HG02571 (cell line): ENCODE measurements around the gene C17orf107.
"Not testable (repeated sequence)": the region's sequence is repeated elsewhere in the genome, so short reads cannot be mapped to it uniquely, and the experiment has no call there.

Source experiments
- ATAC-seq: cut with Tn5 transposase; IDR thresholded peaks from one replicate; pipeline ENCODE4 v1.9.1; 2021; ENCODE audit warnings: mild to moderate bottlenecking, moderate library complexity; ENCODE audit not compliant: unreplicated experiment

C17orf107 gene

GRCh38 chr17:4898927-4899326 is 409 bp upstream of the C17orf107 start:
- ATAC-seq, result no peak

DNA sequence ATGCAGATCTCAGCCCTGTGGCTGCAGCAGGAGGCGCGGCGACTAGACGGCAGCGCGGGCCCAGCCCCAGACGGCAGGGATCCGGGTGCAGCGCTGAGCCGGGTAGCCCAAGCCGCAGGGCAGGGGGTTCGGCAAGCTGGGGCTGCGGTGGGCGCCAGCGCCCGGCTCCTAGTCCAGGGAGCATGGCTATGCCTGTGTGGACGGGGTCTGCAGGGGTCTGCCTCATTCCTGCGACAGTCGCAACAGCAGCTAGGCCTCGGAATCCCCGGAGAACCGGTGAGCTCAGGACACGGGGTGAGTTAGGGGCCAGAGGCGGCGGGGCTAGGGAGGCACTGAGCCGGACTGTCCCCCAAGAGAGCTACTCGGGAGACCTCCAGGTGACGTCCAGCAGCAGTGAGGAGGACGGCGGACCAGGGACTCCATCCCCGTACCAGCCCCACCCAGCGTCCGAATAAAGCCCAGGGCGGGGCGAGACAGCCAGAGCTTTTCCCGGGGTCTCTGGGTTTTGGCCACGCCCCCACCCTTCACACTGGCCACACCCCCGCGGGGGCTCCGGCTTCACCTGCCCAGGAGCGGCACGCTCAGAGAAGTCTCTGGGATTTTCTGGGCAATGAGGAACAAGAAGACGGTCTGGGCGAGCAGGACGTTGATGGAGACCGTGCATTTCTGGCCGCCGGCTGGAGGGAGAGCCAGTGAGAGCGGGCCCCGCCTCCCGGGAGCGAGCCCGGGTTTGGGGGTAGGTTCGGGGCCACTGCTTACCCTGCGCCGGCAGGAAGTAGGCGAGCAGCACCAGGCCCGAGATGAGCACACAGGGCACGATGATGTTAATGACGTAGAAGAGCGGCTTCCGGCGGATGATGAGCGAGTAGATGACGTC is 1.1 kb downstream of the C17orf107 start:
- no peak for ATAC-seq

DNA sequence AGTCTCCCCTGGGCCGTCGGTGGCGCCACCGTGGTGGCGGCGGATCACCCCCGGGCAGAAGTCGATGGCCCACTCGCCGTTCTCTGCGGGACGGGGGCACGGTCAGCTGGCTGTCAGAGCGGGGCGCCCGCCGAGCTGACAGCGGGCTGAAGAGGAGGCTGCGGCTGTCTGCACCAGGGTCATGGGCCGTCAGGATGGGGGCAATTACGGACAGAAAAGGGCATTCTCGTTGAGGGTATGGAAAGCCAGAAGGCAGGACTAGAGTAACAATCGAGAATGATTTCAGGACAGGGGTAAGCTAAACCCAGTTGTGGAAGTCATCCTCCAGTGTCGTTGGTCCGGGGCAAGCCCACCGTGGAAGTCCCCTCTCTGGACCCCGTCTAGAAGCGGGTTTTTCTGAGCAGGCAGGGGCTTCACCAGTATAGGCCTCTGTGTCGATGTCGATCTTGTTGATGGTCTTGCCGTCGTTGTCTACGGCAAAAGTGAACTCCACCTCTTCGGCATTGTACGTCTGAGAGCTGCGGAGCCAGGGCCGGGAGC is 1.8 kb downstream of the C17orf107 start:
- no peak for ATAC-seq

DNA sequence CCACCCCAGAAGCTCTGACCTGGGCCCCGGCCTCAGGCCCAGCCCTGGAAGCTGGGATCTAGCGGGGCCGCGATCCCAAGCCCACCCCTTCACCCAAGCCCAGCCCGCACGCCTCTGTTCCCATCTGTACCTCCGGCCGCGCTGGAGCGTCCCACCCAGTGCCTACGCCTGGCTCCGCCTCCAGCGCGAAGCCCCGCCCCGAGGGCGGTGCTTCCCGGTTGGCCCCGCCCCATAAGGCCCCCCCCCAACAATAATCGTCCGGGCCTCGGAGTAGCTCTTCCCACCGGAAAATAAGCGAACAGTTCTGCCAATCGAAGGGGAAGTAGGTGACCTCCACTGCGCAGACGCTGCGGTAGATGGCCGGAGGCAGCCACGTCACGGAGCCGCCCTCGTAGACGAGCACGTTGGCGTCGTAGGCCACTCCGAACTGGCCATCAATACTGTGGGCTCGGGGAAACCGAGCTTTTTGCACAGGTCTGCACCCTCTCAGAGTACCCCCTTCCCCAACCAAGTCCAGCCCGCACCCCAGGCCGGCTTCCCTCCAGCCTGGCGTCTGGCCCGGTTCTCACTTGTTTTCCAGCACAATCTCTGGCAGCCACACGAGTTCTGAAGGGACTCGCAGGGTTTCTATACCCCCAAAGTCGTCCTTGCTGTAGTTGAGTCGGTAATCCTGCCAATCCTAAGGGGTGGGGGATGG is 2.5 kb downstream of the C17orf107 start:
- no peak for ATAC-seq

DNA sequence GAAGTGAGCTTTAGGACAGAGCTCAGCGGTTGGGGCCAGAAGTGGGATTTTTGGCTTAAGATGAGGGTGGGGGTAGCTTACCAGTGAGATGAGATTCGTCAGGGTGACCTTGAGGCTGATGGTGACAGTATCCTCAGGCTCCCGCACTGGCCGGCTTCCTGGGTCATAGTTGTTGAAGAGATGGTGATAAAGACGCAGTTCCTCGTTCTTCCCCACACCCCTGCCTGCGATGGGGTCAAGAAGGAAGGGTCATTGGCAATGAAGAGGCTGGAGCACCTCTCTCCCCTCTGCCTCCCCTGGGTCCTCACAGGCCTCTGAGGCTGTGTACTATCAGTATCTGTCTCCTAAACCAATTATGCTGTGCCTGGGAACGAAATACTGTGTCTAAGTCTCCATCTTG is 3.2 kb downstream of the C17orf107 start:
- no peak for ATAC-seq

DNA sequence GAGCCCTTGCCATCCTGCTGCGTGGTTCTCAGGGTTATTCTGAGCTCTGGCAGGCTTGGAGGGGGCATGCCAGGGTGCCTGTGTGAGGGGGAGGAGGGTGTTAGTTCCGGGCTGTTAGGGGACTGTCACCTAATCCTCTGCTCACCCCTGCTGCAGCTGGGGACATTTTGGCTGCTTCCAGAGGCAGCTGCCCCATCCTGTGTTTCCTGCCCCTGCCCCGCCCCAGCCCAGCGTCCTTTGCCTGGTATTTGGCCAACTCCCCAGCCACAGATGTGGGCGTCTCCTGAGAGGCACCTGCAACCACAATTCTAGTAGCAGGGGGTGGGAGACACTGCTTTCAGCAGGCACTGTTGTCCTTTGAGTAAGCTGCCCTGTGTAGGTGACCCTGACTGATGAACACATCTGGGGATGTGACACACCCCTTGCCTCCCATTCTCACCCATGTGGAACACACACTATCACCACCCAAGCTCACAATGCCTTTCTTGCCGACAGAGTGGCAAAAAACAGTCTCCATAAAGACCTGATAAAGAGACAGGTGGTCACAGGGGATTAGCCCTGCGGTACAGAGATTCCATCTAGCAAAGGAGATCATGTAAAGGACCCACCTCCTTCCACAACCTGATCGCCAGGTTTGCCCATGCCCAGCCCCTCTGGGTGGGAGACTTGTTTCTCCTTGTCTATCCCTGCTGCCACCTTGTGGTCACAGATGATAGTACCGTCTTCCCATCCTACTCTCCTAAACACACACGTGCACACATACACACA is 3.9 kb downstream of the C17orf107 start, which contains the start of gene CHRNE:
CHRNE (minus strand) TSS at position 48 of the 768 bp plus-strand sequence; CDS start at position 13, 35 bp downstream.
- ATAC-seq, result no peak

DNA sequence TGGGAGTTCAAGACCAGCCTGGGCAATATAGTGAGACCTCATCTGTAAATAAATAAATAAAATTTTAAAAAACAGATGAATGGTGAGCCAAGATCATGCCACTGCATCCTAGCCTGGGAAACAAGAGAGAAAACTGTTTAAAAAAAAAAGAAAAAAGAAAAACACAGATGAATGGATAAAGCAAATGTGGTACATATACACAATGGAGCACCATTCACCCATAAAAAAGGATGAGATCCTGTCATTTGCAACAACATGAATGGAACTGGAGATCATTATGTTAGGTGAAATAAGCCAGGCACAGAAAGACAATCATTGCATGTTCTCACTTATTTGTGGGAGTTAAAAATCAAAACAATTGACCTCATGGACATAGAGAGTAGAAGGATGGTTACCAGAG is 7.3 kb downstream of the C17orf107 start:
- not testable (repeated sequence) for ATAC-seq

GRCh38 chr17:4908301-4908700 is 9.0 kb downstream of the C17orf107 start:
- ATAC-seq, result no peak

DNA sequence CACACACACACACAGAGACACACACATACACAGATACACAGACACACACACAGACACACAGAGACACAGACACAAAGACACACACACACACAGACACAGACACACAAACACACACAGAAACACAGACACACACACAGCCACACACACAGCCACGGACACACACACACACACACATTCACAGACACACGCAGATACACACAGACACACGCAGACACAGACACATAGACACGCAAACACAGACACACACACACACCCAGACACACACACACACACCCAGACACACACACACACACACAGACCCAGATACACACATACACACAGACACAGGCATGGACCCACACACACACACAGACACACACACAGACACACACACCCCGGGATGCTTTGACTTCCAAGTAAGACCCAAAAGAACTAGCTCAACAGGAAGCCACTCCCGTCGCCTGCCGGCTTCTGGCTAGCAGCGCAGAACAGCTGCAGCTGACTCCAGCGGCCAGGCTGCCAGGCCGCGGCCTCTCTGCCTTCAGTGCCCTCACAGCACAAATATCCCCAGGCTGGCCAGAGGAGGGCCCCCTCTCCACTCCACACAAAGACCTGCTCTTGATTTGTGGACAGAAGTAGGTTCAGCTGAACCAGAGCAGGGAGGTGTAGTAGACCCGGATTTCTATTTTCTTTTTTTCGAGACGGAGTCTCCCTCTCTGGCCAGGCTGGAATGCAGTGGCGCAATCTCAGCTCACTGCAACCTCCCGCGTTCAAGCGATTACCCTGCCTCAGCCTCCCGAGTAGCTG is 9.6 kb downstream of the C17orf107 start:
- ATAC-seq, result no peak

- ATAC-seq, result no peak
Measured at GRCh38 chr17:4913994-4914393, 14.7 kb downstream of the C17orf107 start.

- ATAC-seq, result not testable (repeated sequence)
Measured at GRCh38 chr17:4914551-4914950, 15.2 kb downstream of the C17orf107 start.

- ATAC-seq, result no peak
Measured at GRCh38 chr17:4919511-4920047, 20.2 kb downstream of the C17orf107 start.

DNA sequence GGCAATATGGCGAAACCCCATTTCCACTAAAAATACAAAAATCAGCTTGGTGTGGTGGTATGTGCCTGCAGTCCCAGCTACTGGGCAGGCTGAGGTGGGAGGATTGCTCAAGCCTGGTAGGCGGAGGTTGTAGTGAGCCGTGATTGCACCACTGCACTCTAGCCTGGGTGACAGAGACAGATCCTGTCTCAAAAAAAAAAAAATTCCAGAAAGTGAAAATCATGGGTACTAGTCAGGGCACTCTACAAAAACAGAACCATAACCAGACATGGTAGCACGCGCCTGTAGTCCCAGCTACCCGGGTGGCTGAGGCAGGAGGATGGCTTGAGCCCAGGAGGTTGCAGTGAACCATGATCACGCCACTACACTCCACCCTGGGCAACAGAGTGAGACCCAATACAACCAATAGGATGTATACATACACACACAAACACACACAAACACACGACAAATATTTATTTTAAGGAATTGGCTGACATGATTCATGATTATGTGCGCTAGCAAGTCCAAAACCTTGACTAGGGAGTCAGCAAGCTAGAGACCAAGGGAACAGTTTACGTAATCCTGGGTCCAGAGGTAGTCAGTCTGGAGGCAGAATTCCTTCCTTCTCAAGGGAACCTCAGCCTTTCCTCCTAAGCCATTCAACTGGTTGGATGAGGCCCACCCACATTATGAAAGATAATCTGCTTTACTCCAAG is 21.2 kb downstream of the C17orf107 start:
- ATAC-seq, result no peak

GRCh38 chr17:4921320-4921719 is 22.0 kb downstream of the C17orf107 start:
- ATAC-seq, result no peak

- not testable (repeated sequence) for ATAC-seq
Measured at GRCh38 chr17:4926577-4927335, 27.4 kb downstream of the C17orf107 start.

- no peak for ATAC-seq
Measured at GRCh38 chr17:4928881-4929280, 29.5 kb downstream of the C17orf107 start.

GRCh38 chr17:4931963-4932362 is 32.6 kb downstream of the C17orf107 start, which contains the start of gene GP1BA:
Gene GP1BA (plus strand): TSS chr17:4932277. CDS start chr17:4932605, 328 bp downstream.
- no peak for ATAC-seq

DNA sequence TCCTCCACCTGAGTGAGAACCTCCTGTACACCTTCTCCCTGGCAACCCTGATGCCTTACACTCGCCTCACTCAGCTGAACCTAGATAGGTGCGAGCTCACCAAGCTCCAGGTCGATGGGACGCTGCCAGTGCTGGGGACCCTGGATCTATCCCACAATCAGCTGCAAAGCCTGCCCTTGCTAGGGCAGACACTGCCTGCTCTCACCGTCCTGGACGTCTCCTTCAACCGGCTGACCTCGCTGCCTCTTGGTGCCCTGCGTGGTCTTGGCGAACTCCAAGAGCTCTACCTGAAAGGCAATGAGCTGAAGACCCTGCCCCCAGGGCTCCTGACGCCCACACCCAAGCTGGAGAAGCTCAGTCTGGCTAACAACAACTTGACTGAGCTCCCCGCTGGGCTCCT is 33.4 kb downstream of the C17orf107 start:
- no peak for ATAC-seq
